Effector CD8-positive, alpha-beta T cell (primary cell): ENCODE measurements around the gene DNAH17.

Experiments
- DNase-seq: peaks from one replicate; lab custom pipeline; 2025; lab: John Stamatoyannopoulos, UW

DNAH17 gene

DNA sequence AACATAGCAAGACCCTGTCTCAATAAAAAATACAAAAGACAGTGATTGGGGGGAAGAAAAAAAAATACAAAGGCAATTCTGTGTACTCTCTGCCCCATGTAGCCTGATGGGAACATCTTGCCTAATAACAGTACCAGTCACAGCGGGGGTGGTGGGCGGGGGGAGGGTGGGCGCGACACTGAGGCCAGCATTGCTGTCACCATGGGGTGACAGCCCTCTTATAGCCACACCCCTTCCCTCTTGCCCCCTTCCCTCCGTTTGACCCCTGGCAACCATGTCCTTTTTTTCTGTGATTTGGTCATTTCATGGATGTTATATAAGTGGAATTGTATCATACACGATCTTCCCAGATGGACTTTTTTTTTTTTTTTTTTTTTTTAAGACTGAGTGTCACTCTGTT, 80.9 kb downstream of the DNAH17 start:
- no peak for DNase-seq

DNA sequence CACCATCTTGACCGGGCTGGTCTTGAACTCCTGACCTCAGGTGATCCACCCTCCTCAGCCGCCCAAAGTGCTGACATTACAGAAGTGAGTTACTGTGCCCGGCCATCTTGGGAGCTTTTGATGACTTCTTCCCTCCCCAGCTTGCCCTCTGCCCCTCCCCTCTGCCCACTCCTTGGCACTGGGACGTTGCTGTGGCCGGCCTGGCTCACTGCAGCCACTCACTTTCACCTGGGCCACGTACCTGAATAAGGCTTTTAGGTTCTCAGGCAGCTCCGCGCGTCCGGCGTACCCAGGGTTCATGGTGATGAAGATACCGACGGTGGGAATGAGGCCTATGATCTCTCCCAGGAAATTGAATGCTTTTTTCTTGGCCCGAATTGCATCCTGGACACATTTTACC, 81.6 kb downstream of the DNAH17 start:
- no peak for DNase-seq

DNA sequence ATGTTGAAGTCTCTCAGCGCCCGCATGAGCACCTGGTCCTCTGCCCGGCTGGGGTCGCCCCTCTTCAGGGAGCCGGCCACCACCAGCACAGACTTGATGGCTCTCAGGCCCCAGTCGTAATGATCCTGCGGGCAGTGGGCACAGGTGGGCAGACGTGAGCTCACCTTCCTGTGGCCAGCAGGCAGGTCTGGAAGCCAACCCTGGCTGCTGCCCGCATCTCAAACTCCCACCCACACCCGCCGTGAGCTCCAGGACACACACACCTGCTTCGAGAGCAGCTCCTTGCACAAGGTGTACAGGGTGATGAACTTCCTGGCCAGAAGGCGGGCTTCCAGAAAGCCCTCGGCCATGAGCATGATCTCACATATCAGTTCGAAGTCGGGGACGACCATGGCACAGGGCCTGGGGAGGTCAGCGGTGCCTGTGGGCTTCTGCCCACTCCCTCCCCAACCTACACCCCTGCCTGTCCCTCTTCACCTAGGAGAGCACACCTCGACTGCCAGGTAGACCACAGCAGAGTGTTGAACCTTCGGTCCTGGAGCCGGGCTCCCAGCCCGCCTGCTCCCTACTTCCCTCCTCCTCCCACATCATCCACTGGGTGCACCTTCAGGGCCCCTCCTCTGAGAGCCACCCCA, 82.4 kb downstream of the DNAH17 start:
- no peak for DNase-seq

DNA sequence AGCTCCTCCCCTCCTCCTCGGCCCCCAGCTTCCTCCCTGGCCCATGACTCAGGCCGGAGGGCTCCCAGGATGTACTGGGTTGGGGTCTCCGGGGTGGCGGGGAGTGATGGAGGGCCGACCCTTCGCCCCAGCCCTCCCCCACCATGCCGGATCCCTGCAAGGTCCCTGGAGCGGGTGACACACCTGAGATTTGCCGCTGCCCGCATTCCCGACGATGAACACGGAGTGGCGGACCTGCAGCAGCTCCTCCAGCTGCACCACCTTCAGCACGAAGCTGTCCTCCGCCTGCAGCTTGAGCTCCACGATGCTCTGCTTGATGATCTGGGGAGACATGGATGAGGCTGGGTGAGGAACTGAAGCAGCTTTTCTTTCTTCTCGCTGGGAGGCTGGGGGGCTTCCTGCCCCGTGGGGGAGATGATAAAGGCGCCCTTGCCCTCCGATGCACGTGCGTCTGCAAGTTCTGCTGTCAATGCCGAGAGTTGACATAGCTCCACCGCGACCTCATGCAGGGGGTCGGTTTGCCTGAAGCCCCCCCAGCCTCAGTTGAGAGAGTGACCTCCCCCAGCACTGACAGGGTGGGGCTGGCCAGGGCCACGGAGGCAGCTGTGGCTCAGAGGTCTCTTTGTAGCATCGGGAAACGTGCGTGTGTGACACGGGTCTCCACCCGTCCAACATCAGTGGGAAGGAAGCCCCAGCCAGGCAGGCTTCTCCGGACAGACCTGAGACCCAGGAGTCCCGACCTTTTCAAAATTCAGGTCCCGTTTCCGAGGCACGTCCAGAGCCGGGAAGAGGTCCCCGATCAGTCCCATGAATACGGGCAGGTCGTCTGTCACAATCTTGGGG, 83.1 kb downstream of the DNAH17 start:
- no peak for DNase-seq

DNA sequence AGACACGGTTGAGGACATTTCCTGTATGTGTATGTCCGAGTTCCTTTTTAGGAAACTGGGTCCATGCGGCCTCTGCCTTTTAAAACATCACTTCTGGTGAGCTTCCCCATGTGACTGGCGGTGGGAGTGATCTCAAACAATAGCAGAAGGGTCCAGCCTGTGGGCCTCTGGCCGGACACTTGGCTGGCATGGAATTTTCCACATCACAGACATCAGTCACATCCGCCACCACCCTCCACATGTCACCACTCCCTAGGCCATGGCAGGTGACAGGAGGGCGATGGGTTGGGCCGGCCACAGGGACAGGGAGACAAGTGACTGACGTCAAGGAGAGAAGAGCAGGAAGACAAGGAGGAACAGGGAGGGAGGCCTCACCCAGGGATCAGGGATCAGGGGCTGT, 83.7 kb downstream of the DNAH17 start:
- DNase-seq: no peak

DNA sequence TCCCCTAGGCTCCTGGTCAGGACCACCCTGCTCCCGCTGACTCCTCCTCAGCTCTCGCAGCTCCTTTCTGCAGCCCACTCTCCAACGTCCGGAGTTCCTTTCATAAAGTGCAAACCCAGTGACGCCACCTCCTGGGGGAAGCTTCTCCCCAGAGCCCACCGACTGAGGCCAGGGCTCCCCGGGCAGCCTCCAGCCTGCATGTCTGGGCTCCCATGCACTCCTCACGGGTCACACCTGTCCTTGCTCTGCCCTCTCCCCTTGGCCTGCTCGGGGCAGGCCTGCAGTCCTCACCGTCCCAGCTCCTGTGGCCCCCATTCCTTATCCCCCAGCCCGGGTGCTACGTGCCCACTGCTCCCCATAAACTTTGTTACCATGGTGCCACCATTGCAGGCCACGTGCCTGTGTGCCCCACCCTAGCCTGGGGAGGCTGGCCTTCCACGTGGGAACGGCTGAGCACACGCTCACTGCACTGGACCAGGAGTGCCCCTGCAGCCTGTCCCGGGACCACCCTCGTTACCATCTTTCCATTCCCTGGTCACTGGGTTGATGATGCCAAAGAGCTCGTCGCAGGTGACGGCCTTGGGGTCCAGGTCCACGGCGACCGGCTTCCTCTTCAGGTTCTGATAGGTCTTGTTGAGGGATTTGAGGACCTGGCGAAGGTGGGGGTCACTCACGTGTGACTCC, 84.9 kb downstream of the DNAH17 start:
- no peak for DNase-seq

DNA sequence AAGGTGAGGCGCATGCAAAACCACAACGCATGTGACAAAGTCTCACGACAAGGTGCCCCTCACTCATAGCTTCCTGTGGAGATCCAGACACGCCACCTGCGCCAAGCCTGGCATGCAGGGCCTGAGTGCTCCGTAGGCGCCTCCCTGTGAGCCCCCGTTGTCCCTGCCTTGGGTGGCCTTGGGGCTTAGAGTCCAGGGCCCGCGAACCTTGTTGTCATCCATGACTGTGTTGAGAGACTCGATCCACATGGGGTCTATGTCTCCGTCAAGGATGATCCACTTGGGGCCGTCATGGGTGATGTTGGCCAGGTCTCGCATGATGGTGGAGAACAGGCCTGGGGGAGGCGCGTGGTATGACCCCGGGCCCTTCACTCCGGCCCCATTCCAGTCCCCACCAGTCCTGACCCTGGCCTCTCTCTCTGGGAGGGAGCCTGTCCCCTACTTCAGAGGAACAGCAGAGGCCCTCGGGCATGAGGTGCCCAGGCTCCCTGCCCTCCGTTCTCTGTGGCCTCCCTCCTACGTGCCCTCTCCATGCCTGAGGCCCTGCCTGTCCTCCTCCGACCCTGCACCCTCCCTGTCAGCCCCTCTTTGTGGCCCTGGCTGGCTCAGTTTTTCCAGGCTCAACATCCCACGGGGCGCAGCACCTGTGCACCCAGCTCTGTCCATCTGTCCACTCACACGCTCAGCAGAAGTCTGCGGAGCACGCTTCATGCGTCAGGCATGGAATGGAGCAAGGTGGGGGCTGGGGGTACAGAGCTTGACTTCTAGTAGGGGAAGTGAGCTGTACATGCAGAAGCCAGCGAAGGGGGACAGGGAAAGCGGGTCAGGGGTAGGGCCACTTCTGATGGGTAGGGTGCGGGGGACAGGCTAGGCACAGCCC, 85.7 kb downstream of the DNAH17 start:
- DNase-seq: no peak

DNA sequence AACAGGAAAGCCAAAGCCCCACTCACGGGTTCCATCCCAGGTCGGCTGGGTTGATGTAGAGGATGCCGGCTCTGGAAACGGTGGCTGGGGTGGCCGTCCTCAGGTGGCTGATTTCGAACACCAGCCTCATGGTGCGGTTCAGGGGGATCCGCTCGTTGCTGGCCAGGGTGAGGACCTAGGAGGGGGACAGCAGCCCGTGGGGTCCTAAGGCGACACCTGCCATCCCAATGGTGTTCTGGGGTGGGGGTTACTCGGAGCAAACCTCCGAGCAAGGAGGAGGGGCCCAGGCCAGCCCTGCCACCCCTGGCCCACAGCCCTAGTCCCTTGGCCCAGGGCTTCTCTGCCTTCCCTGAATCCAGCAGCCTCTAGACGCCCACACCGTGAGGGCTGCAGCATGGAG, 86.5 kb downstream of the DNAH17 start:
- no peak for DNase-seq

DNA sequence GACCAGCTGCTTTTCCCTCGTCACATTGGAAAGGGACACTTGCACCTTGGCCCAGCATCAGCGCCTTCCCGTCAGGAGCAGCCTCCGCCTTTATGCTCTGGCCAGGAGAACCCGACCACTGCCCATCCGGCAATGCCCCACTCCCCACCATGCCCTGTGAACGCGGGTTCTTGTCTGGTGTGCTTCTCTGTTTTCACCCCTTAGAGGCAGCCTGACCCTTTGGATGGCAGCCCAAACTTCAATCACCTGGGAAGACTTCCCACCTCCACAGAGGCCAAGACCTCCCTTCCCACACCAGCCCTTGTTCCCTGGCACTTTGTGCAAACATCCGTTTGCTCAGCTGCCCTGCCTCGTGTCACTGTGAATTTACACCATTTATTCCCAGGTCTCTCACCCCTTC, 87.0 kb downstream of the DNAH17 start:
- DNase-seq: no peak

DNA sequence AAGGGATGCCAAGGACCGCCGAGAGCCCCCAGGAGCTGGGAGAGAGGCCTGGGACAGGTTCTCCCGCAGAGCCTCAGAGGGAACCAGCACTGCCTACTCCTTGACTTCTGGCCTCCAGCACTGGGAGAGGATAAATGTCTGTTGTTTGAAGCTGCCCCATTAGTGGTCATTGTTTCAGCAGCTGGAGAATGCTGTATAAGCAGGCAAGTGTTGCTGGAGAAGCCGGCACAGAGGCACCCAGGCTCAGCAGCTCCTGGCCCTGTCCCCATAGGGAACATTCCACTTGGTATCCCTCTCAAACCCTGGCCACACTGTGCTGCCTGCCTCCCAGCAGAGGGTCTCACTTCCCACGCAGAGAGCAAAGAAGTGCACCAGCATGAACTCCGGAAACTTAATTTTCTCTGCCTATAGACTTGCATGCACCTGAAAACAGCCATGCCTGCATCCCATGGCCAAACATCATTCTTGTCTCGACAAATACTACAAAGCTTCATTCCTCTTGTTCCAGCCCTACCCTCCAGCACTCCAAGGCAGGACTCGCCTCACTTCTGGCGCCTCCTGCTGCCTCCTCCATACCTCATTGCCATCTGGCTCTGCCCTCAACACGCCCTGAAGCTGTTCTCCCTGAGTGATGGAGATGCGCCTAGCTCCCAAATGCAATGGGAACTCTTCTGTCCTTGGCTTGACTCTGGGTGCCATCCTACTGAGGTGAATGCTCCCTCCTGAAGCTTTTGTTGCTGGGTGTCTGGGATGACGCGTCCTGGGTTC, 88.1 kb downstream of the DNAH17 start:
- DNase-seq: no peak

DNA sequence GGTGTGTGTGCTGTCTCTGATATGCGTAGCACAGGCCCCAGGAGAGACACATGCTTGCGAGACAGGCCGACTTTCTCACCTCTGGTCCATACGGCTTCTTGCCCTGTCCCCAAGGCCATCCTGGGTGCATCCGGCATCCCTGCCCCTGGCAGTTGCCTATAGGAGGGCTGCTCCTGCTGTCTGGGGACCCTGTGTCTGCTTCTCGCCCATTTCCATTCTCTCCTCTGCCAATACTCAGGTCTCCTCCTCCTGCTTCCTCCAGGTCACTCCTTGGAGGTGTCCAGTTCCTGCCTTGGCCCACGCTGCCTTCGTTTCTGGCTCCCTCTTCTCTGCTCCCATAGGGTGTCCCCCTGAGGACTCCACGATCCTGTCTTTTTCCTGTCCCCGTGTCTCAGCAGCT, 89.0 kb downstream of the DNAH17 start:
- DNase-seq: no peak

DNA sequence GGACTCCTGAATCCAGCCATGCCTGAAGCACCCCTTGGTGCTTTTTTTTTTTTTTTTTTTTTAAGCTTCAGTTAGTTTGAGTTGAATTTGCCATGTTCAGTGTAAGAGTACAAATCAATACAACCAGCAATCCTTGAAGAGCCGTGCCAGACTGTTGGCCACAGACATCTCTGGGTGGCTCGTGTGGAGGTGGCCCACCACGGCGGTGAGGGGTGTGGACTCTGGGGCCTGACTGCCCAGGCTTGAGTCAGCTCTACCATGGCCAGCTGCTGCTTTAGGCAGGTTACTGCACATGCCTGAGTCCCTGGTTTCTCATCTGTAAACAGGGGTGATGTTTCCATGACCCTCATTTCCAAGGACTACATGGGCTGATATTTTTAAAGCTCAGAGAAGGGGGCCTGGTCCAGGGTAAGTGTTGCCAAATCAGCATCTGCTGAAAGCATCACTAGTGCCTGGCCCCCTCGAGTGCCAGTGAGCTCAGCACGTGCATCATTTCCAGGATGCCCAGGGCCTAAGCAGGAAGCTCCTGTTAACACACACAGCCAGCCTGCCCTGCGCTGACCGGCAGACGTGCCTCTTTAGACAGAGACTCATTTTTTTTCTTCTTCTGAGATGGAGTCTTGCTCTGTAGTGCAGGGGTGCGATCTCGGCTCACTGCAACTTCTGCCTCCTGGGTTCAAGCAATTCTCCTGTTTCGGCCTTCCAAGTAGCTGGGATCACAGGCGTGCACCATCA, 90.1 kb downstream of the DNAH17 start:
- no peak for DNase-seq

DNA sequence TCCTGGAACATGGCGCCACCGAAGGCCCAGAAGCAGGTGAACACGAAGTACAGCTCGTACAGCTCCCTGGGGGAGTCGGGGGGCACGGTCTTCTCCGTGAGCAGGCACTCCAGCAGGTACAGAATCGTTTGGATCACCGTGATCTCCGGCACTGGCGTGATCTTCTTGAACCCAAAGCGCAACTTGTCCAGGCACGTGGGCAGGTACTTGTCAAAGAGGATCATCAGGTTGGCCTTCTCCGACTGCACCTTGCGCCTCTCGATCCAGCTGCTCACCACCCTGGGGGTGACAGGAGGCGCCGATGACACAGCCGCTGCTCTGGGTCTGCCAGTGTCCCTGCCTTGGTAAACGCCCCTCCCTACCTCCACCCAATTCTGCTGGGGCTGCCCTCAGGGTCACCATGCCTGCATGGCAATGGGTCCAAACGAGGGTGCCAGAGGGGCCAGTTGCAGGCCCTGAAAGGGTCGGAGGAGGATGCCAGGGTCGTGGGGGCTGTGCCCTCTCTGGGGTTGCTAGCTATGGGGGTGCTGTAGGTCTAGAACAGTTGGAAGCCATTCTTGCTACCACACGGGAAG, 90.9 kb downstream of the DNAH17 start:
- DNase-seq: no peak

DNA sequence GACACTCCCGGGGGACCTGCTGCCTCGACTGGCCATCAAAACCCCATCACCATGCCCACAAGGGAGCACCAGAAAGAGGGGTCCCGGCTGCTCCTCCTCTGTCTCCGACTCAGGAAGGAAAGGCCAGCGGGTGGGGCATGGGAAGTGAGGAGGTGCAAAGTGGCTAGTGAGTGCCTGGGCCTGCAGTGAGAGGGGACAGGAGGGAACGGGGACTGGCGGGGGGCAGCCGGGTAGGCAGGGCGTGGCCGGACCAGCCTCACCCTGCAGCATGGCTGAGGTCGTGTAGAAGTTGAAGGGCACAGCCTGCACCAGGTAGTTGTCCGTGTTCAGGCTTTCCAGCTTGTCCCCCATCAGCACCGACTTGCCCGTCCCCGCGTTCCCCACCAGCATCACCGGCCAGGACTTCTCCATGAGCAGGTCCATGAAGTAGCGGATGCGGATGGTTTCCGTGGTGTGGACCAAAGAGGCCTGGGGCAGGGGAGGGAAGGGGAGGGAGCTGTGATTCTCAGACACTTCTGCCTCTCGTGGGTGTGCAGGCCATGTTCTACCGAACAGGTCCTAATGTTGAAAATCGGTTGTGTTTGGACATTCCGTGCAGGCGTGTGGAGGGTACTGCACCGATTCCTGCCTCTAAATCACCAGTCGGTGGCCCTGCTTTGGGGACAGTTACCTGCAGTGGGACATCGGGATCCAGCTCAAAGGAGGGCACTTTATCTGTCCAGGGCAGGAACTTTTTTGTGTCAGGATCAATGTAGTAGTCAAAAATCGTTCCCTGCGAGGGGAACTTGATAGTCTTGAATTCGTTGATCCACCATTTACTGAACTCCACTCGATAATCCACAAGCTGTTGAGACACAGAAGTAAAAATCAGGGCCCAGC, 91.7 kb downstream of the DNAH17 start:
- no peak for DNase-seq

DNA sequence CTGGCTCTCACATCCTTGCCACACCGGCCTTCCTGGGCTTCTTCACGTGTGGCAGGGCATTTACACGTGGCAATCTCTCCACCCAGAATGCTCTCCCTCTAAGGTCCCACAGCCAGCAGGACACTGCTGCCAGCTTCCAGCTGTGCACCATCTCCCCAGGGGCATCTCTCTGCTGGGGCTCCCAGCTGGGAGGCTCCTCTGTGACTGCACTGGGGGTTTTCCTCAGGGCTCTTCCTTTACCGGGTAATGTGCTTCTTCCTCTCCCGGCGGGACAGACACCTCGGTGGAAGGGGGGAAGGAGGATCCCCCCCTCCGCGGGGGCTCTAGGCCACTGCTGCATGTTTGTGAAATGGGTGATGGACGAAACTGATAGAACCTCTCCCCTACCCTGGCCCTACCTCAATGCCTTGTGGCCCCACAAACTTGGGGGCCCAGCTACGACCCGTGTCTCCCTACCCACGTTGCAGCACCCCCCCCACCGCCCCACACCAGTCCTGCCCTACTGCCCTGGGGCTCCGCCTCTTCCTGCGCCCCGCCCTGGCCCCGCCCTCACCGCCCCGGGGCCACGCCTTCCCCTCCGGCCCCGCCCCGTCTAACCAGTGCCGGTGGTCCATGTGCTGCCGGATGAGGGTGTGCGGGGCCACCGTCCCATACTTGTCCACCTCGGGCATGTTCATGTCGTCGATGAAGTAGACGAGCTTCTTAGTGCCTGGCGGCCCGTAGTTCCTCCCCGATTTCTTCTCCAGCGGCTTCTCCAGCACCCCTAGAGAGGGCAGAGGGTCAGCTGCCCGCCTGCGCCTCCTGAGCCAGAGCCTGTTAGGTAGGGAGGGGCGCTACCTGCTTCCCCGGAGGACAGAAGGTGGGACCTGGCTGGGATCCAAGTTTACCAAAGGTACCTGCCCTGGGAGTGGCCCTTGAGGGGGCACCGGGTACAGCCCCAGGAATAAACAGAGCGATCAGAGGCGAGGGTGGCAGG, 92.6 kb downstream of the DNAH17 start:
- peak; percentile 62 for DNase-seq

DNA sequence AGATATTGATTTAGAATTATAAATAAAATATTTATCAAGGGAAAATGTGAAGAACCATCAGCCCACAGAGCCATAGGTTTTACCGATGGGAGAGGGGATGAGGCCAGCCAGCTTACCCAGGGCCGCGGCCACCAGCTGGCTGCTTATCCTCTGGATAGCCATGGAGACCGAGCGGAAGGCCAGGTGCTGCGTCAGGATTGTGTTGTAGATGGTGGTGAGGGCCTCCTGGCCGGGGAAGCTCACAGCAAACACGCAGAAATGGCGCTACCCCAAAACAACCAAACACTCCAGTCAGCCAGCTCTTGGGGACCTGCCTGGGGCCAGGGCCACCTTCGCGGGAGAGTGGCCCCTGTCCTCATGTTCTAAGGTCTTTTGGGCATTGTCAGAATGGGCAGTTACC, 97.8 kb downstream of the DNAH17 start:
- DNase-seq: no peak

DNA sequence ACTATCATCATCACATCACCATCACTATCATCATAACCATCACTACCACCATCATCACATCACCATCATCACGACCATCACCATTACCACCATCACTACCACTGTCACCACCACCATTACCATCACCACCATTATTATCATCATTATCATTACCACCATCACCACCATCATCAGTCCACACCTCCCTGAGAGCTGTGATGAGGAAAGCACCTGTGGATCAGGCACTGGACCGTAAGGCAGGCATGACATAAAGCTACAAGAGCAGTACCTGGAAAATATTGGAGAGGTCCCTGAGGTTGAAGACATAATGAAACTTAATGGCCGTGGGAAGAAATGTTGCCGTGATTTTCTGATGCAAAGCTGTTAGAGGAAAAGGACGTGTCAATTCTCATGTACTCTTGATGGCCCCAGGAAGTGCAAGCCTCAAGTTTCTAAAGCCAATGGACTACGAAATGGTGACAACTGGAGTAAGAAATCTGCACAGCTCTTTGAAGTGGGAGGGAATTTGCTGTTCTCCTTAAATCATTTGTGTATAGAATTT, 98.4 kb downstream of the DNAH17 start:
- no peak for DNase-seq
